Stomach (tissue), 4 donors: ENCODE data around the gene BDH1.

Experiments used
- CTCF ChIP-seq, 7 experiments: fragments of 450-650 bp in 4 of 7; fragments of 200-600 bp in 3 of 7; sonication (generic) in 3 of 7; IDR thresholded peaks; one replicate each; pipeline ENCODE4 v1.5.1; 2016 to 2019; ENCODE audit warnings: antibody characterized with exemption in 7 of 7, control low read depth in 2 of 7, mild to moderate bottlenecking in 1 of 7
- POLR2AphosphoS5 ChIP-seq, 3 donors: sonication (generic); formaldehyde crosslinking; IDR thresholded peaks; one replicate each; pipeline ENCODE4 v1.6.1; 2016; ENCODE audit warnings: antibody characterized with exemption in 3 of 3

GRCh38 chr3:197494366-197495058, 61.3 kb downstream of the BDH1 start:
- TF ChIP-seq POLR2AphosphoS5 (IDR thresholded peaks at IDR 0.05) = no peak
- no peak for TF ChIP-seq CTCF (IDR thresholded peaks at IDR 0.05)
